HCT116 (cell line): ENCODE measurements around the gene WDR64.

Experiments used
- JUND ChIP-seq: IDR thresholded peaks from 2 replicates; pipeline ENCODE4 v1.6.1; 2012
- POLR2AphosphoS5 ChIP-seq: IDR thresholded peaks from 2 replicates; pipeline ENCODE4 v1.6.1; 2011; ENCODE audit warnings: mild to moderate bottlenecking, low read depth, low read length, moderate library complexity
- RAD21 ChIP-seq: IDR thresholded peaks from 2 replicates; pipeline ENCODE4 v1.6.1; 2012; ENCODE audit warnings: low read depth, mild to moderate bottlenecking
- TF ChIP-seq, protein P1 (sequence below), 3 experiments: fragments of 200-600 bp in 1 of 3; sonication (generic) in 1 of 3; IDR thresholded peaks in 2 of 3; conservative IDR thresholded peaks in 1 of 3; 2 replicates each; pipeline ENCODE4 v1.5.1; 2012 to 2017; ENCODE audit warnings: low read depth in 2 of 3, low read length in 2 of 3, antibody characterized with exemption in 1 of 3, borderline replicate concordance in 1 of 3, control low read depth in 1 of 3, mild to moderate bottlenecking in 1 of 3, mixed read lengths in 1 of 3, mixed run types in 1 of 3, moderate library complexity in 1 of 3; ENCODE audit not compliant: insufficient read depth in 1 of 3

DNA sequence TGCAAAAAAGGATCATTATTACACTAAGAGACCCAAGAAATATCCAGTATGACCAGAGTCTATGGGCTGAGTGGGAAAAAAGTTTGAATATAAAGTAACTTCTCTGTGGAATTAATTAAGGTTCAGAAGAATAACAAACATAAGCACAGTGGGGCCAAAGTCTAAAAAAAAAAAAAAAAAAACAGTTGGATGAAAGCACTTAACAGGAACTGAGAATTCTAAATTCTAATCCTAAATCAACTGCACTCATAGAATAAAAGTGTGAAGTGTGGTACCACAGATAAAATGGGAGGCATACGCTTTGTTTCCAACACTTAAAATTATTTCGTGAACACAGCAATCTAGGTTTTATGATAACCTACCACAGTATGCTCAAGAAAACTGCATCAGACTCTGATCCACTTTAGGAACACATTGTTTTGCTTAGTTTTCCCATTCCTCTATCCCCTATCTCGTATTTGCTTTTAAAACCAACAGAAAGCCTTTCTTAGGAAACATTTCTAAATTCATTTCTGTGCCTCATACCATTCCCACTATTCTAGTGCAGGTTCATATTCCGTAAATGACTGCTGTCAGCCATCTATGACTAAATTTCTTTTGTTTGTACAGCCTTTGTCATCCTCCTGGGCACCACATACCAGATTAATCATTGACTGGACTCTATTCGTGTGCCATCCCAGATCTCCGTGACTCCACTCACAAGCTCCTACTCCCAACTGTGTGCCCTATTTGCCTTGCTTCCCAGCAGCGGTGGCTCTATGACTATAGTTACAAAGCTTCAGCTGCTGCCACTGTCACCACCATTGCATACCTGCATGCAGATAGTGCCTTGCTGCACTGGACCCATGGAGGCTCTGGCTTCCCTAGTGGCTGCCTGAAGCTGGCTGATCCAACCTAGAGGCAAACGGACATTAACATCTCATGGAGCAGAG is 36.8 kb upstream of the WDR64 start:
- no peak for TF ChIP-seq POLR2AphosphoS5
- no peak for TF ChIP-seq JUND
- no peak for TF ChIP-seq RAD21
- TF ChIP-seq, protein P1, sequence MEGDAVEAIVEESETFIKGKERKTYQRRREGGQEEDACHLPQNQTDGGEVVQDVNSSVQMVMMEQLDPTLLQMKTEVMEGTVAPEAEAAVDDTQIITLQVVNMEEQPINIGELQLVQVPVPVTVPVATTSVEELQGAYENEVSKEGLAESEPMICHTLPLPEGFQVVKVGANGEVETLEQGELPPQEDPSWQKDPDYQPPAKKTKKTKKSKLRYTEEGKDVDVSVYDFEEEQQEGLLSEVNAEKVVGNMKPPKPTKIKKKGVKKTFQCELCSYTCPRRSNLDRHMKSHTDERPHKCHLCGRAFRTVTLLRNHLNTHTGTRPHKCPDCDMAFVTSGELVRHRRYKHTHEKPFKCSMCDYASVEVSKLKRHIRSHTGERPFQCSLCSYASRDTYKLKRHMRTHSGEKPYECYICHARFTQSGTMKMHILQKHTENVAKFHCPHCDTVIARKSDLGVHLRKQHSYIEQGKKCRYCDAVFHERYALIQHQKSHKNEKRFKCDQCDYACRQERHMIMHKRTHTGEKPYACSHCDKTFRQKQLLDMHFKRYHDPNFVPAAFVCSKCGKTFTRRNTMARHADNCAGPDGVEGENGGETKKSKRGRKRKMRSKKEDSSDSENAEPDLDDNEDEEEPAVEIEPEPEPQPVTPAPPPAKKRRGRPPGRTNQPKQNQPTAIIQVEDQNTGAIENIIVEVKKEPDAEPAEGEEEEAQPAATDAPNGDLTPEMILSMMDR (IDR thresholded peaks at IDR 0.05 in 2 of 3, conservative IDR thresholded peaks at IDR 0.05 in 1 of 3; ENCODE audit: borderline replicate concordance in 1 of 3, insufficient read depth in 1 of 3, low read depth in 2 of 3, low read length in 2 of 3), result no peak
